Neural cell (in vitro differentiated cells): Measurements from ENCODE around the gene TNFRSF13B.

Experiments used
- MXI1 ChIP-seq: fragments of 450-650 bp; conservative IDR thresholded peaks from 2 replicates; pipeline ENCODE4 v1.6.1; 2014; ENCODE audit warnings: antibody characterized with exemption, mild to moderate bottlenecking; ENCODE audit not compliant: poor library complexity, severe bottlenecking
- TF ChIP-seq, protein P1 (sequence below): fragments of 450-650 bp; IDR thresholded peaks from 2 replicates; pipeline ENCODE4 v1.5.1; 2014; ENCODE audit warnings: antibody characterized with exemption, mild to moderate bottlenecking, moderate library complexity; ENCODE audit not compliant: poor library complexity, severe bottlenecking

DNA sequence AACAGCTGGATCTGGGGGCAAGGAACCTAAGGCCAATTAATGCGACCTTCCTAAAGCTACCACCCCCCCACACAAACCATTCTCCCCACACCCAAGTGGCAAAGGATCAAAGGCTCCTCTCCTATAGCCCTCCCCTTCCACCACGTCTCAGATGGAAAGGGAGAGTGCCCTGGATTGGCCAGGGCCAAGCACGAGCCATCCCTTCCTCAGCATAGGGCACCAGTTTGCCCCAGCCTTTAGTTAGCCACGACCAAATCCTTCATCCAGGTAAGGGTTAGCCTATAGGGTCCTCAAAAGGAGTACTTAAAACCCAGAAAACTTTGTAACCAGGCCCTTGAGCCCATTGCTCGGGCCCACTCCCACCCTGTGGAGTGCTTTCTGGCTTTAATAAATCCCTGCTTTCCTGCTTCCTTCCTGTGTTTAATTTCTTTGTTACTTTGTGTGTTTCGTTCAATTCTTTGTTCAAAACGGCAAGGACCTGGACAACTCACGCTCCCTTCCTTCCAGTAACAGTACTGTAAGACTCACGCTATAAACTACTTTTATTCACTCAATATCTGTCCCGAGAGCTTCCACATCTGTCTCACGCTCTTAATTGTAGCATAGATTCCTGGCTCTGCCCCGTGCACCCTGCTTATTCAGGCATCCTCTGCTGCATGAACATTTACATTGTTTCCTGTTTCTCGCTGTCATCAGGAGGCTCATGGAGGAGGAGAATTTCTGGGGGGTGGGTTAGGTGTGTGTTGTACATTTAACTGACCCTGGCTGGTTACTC lies 62.3 kb downstream of the TNFRSF13B start:
- TF ChIP-seq, protein P1, sequence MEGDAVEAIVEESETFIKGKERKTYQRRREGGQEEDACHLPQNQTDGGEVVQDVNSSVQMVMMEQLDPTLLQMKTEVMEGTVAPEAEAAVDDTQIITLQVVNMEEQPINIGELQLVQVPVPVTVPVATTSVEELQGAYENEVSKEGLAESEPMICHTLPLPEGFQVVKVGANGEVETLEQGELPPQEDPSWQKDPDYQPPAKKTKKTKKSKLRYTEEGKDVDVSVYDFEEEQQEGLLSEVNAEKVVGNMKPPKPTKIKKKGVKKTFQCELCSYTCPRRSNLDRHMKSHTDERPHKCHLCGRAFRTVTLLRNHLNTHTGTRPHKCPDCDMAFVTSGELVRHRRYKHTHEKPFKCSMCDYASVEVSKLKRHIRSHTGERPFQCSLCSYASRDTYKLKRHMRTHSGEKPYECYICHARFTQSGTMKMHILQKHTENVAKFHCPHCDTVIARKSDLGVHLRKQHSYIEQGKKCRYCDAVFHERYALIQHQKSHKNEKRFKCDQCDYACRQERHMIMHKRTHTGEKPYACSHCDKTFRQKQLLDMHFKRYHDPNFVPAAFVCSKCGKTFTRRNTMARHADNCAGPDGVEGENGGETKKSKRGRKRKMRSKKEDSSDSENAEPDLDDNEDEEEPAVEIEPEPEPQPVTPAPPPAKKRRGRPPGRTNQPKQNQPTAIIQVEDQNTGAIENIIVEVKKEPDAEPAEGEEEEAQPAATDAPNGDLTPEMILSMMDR = no peak
- TF ChIP-seq MXI1 = no peak
